Measurements from ENCODE around the gene IL9R.
"Not testable (repeated sequence)": the region's sequence is repeated elsewhere in the genome, so short reads cannot be mapped to it uniquely, and the experiment has no call there.

The IL9R gene

DNA sequence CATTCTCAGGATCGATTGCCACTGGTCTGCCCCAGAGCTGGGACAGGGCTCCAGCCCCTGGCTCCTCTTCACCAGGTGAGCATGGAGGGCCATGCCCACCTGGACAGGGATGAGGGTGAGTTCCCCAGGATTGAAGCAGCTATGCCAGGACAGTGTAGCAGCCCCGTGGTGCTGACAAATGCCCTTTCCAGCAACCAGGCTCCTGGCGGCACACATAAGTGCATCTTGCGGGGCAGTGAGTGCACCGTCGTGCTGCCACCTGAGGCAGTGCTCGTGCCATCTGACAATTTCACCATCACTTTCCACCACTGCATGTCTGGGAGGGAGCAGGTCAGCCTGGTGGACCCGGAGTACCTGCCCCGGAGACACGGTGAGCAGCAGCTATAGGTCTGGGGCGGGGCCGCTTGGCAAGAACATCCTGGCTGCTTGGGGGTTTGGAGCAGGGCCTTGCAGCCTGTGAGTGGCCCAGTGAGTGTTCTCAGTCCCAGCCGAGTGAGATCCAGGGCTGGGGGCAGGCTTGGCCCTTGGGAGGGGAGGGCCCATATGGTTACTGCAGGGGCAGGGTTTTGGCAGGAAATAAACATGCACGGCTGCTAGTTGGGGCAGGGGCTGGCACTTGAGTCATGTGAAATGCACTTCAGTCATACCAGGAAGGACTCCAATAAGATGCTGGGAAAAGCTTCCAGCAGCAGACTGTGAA is 6.1 kb downstream of the IL9R start:
- TF ChIP-seq, protein P1, sequence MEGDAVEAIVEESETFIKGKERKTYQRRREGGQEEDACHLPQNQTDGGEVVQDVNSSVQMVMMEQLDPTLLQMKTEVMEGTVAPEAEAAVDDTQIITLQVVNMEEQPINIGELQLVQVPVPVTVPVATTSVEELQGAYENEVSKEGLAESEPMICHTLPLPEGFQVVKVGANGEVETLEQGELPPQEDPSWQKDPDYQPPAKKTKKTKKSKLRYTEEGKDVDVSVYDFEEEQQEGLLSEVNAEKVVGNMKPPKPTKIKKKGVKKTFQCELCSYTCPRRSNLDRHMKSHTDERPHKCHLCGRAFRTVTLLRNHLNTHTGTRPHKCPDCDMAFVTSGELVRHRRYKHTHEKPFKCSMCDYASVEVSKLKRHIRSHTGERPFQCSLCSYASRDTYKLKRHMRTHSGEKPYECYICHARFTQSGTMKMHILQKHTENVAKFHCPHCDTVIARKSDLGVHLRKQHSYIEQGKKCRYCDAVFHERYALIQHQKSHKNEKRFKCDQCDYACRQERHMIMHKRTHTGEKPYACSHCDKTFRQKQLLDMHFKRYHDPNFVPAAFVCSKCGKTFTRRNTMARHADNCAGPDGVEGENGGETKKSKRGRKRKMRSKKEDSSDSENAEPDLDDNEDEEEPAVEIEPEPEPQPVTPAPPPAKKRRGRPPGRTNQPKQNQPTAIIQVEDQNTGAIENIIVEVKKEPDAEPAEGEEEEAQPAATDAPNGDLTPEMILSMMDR (conservative IDR thresholded peaks at IDR 0.05; ENCODE audit: low read depth, low read length), result no peak
- H3K4me3 ChIP-seq (ENCODE audit: low read depth, low read length), result no peak overlapping the region
- DNase-seq (ENCODE audit: low read depth), result no peak

DNA sequence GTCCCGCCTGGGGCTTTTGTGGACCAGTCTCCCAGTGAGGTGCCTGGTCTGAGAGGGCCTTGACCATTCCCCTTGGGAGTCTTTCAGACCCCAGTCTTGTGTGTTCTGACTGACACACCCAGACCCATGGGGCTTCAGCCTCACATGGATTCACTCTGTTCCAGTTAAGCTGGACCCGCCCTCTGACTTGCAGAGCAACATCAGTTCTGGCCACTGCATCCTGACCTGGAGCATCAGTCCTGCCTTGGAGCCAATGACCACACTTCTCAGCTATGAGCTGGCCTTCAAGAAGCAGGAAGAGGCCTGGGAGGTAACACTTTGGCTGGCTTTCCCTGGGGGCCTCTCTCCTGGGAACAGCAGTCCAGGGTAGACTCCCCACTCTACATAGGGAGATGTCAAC is 6.8 kb downstream of the IL9R start:
- TF ChIP-seq, protein P1 (conservative IDR thresholded peaks at IDR 0.05; ENCODE audit: low read depth, low read length), result no peak
- H3K4me3 ChIP-seq (ENCODE audit: low read depth, low read length), result no peak overlapping the region
- no peak for DNase-seq (ENCODE audit: low read depth)

DNA sequence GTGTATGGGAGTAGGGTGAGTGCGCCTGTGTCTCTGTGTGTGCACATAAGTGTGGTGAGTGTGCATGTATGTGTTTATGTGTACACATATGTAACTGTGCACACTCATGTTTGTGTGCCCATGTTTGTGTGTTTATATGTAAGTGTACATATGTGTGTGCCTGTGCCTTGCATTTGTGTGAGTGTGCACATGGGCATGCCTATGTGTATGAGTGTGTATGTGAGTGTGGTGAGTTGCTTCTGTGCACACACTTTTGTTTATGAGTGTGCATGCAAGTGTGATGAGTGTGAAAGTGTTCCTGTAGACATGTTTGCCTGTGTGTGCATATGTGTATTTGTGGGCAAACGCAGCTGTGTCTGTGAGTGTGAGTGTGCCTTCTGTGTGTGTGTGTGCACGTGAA is 7.2 kb downstream of the IL9R start:
- TF ChIP-seq, protein P1 (conservative IDR thresholded peaks at IDR 0.05; ENCODE audit: low read depth, low read length), result no peak
- H3K4me3 ChIP-seq (ENCODE audit: low read depth, low read length), result no peak overlapping the region
- DNase-seq (ENCODE audit: low read depth), result no peak

DNA sequence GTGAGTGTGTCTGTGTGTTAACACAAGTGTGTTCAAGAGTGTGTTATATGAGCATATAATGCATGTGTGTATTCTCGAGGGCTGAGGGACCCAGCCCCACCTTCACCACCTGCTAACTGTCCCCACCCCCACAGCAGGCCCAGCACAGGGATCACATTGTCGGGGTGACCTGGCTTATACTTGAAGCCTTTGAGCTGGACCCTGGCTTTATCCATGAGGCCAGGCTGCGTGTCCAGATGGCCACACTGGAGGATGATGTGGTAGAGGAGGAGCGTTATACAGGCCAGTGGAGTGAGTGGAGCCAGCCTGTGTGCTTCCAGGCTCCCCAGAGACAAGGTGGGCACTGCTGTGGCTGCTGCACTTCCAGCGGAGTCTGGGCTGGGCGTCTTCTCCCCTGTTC is 7.6 kb downstream of the IL9R start:
- H3K4me3 ChIP-seq (ENCODE audit: low read depth, low read length), result no peak overlapping the region
- TF ChIP-seq, protein P1 (conservative IDR thresholded peaks at IDR 0.05; ENCODE audit: low read depth, low read length), result no peak
- no peak for DNase-seq (ENCODE audit: low read depth)

DNA sequence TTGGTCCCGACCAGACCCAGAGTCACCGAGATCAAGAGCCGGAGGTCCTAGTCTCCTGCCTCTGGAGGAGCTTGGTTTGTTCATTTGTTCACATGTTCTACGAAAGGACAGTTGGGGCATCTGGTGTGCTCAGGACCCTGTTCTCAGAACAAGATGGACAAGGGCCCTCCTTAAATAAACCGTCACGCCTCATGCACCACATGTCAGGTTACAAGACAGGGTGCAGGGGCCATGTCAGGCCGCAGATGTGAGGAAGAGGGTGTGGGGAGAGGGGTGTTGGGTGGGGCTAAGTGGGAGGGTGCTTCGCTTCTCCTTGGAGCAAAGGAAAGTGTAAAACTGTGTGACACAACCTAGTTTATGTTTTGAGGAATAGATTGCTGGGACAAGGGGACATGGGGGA is 9.0 kb downstream of the IL9R start:
- not testable (repeated sequence) for H3K4me3 ChIP-seq (ENCODE audit: low read depth, low read length); DNase-seq (ENCODE audit: low read depth)

DNA sequence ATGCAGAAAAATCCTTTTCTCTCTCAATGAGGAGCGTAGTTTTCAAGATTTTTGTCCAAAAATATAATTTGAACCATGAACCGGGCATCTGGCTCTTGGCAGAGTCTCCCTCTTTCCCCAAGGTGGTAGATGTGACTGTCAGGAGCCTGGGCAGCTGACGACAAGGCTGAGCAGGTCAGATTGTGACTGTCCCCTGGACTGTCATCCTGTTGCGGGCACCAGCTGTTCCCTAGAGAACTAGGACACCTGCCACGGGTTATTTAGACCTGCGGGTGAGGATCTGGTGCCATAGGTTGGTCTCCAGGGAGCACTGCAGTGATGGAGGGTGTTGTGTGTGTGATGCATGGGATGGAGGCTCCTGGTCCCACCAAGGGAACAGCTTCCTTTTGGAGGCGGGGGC is 10.9 kb downstream of the IL9R start:
- DNase-seq (ENCODE audit: low read depth); H3K4me3 ChIP-seq (ENCODE audit: low read depth, low read length): not testable (repeated sequence)

DNA sequence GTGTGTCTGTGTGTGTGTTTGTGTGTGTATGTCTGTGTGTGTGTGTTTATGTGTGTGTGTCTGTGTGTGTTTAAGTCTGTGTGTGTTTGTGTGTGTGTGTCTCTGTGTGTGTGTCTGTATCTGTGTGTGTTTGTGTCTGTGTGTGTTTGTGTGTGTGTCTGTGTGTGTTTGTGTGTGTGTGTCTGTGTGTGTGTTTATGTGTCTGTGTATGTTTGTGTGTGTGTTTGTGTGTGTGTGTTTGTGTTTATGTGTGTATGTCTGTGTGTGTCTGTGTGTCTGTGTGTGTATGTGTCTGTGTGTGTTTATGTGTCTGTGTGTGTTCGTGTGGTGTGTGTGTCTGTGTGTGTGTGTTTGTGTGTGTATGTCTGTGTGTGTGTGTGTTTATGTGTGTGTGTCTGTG is 11.4 kb downstream of the IL9R start:
- DNase-seq (ENCODE audit: low read depth), result peak; percentile 2
- H3K4me3 ChIP-seq (ENCODE audit: low read depth, low read length), result no peak overlapping the region
- TF ChIP-seq, protein P1 (conservative IDR thresholded peaks at IDR 0.05; ENCODE audit: low read depth, low read length), result no peak

DNA sequence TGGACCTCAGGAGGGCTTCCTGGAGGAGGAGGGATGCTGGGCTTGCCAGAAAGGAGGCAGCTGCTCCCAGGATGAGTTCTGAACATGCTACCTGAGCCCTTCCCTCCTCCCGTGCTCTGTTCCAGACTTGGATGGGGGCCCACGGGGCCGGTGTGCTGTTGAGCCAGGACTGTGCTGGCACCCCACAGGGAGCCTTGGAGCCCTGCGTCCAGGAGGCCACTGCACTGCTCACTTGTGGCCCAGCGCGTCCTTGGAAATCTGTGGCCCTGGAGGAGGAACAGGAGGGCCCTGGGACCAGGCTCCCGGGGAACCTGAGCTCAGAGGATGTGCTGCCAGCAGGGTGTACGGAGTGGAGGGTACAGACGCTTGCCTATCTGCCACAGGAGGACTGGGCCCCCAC is 12.2 kb downstream of the IL9R start:
- not testable (repeated sequence) for DNase-seq (ENCODE audit: low read depth); H3K4me3 ChIP-seq (ENCODE audit: low read depth, low read length)

DNA sequence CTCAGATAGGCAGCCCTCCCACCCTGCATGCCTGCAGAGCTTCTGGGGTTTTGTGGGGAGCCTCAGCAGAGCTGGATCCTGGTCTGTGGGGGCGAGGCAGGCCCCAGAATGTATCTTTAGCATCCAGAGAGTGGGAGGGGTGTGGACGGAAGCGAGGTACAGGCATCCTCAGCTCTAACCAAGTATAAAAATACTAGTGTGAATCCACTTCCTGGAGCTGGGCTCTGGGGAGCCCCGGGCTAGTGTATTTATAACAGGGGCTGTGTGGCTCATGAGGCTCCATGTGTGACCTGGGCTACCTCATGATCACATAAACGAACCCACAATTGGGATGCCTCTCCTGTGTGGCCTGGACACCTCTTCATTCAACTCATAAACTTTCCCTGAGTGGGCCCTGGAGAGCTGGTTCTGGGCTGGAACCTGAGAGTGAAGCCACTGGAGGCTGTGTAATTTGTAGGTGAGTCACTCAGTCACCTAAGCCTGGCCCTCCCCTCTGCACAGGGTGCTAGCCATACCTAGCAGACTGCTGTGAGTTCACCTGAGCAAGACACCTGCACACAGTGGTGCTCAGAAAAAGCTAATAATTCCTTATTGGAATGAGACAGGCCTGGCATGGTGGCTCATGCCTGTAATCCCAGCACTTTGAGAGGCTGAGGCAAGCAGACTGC is 15.9 kb downstream of the IL9R start:
- not testable (repeated sequence) for H3K4me3 ChIP-seq (ENCODE audit: low read depth, low read length); DNase-seq (ENCODE audit: low read depth)

DNA sequence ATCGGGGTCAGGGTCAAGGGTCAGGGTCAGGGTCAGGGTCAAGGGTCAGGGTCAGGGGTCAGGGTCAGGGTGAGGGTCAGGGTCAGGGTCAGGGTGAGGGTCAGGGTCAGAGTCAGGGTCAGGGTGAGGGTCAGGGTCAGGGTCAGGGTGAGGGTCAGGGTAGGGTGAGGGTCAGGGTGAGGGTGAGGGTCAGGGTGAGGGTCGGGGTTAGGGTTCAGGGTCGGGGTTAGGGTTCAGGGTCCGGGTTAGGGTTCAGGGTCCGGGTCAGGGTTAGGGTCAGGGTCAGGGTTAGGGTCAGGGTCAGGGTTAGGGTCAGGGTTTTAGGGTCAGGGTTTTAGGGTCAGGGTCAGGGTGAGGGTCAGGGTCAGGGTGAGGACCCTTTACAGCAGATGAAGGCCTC is 22.4 kb downstream of the IL9R start:
- not testable (repeated sequence) for DNase-seq (ENCODE audit: low read depth); H3K4me3 ChIP-seq (ENCODE audit: low read depth, low read length)

DNA sequence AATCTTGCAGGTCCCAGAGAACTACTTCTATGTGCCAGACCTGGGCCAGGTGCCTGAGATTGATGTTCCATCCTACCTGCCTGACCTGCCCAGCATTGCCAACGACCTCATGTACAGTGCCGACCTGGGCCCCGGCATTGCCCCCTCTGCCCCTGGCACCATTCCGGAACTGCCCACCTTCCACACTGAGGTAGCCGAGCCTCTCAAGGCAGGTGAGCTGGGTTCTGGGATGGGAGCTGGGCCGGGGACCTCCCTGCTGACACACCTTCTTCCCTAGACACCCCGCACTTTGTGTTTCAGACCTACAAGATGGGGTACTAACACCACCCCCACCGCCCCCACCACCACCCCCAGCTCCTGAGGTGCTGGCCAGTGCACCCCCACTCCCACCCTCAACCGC is 25.5 kb downstream of the IL9R start:
- H3K4me3 ChIP-seq (ENCODE audit: low read depth, low read length); DNase-seq (ENCODE audit: low read depth): not testable (repeated sequence)

DNA sequence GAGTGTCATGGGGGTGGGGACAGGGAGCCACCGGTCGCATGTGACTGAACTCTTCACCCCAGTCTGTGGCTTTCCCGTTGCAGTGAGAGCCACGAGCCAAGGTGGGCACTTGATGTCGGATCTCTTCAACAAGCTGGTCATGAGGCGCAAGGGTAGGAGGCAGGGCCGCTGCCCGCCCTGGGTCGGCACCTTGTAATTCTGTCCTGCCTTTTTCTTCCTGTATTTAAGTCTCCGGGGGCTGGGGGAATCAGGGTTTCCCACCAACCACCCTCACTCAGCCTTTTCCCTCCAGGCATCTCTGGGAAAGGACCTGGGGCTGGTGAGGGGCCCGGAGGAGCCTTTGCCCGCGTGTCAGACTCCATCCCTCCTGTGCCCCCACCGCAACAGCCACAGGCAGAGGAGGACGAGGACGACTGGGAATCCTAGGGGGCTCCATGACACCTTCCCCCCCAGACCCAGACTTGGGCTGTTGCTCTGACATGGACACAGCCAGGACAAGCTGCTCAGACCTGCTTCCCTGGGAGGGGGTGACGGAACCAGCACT is 27.5 kb downstream of the IL9R start:
- DNase-seq (ENCODE audit: low read depth); H3K4me3 ChIP-seq (ENCODE audit: low read depth, low read length): not testable (repeated sequence)

DNA sequence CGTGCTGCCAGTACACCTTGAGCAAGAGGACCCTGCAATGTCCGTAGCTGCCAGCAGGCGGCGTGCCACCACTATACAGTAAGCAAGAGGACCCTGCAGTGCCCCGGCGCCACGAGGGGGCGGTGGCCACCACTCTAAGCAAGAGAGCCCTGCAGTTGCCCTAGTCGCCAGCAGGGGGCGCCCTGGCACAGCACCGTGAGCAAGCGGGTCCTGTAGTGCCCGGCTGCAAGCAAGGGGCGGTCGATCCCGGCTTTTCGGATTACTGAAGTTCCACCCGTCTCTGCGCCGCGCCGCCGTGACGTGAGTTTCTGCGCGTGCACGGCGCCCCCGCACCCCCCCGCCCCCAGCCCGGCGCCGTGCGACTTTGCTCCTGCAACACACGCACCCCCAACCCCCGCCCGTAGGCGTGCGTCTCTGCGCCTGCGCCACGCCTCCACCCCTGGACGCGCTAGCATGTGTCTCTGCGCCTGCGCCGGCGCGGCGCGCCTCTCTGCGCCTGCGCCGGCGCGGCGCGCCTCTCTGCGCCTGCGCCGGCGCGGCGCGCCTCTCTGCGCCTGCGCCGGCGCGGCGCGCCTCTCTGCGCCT is 31.2 kb downstream of the IL9R start:
- not testable (repeated sequence) for H3K4me3 ChIP-seq (ENCODE audit: low read depth, low read length); DNase-seq (ENCODE audit: low read depth)

All from choroid plexus epithelial cell (primary cell).